ENCODE measurements around the gene KCP. TPM values are rescaled to one million over a fixed set of nuclear protein-coding genes. Genes with fewer than 3 reads are reported as not detected.

The KCP gene
- polyA plus RNA-seq, 1 donor (not counting 4 experiments of a cell fraction or from before 2014, with no cell fraction given), result not detected

- Histone ChIP-seq H2AFZ (ENCODE audit: control insufficient read depth, low read length) (no peak overlapping the region), H4K20me1 (ENCODE audit: control insufficient read depth, extremely low read depth, insufficient read depth, low read length) (no peaks in the 10 kb centered on the region), H3K36me3 (ENCODE audit: control insufficient read depth in 2 of 2, extremely low read depth in 1 of 2, insufficient read depth in 2 of 2, low read length in 2 of 2) (no peaks in the 10 kb centered on the region), H3K79me2 (ENCODE audit: control insufficient read depth, insufficient read depth, low read length) (no peaks in the 10 kb centered on the region), H3K9me3 (ENCODE audit: control insufficient read depth, low read depth, low read length) (no peaks in the 10 kb centered on the region), H3K9ac (ENCODE audit: control insufficient read depth, extremely low read depth, insufficient read depth, low read length) (no peak overlapping the region), H3K4me2 (ENCODE audit: control insufficient read depth, extremely low read depth, insufficient read depth, low read depth, low read length) (no peak overlapping the region), H3K4me3 (ENCODE audit: control insufficient read depth in 2 of 3, extremely low read depth in 1 of 3, insufficient read depth in 2 of 3, low read depth in 1 of 3, low read length in 3 of 3) (no peak overlapping the region), H3K9me1 (ENCODE audit: control insufficient read depth, extremely low read depth, insufficient read depth, low read length) (no peaks in the 10 kb centered on the region), H3K27me3 (ENCODE audit: control insufficient read depth, extremely low read depth, insufficient read depth, low read length) (peaks cover 22% of the 10 kb centered on the region), H3K27ac (ENCODE audit: control insufficient read depth, insufficient read depth, low read length) (no peak overlapping the region), H3K4me1 (ENCODE audit: control insufficient read depth, extremely low read depth, insufficient read depth, low read length) (no peaks in the 10 kb centered on the region)
- TF ChIP-seq, protein P1, sequence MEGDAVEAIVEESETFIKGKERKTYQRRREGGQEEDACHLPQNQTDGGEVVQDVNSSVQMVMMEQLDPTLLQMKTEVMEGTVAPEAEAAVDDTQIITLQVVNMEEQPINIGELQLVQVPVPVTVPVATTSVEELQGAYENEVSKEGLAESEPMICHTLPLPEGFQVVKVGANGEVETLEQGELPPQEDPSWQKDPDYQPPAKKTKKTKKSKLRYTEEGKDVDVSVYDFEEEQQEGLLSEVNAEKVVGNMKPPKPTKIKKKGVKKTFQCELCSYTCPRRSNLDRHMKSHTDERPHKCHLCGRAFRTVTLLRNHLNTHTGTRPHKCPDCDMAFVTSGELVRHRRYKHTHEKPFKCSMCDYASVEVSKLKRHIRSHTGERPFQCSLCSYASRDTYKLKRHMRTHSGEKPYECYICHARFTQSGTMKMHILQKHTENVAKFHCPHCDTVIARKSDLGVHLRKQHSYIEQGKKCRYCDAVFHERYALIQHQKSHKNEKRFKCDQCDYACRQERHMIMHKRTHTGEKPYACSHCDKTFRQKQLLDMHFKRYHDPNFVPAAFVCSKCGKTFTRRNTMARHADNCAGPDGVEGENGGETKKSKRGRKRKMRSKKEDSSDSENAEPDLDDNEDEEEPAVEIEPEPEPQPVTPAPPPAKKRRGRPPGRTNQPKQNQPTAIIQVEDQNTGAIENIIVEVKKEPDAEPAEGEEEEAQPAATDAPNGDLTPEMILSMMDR (optimal IDR thresholded peaks at IDR 0.05 in 1 of 3, IDR thresholded peaks at IDR 0.05 in 1 of 3, conservative IDR thresholded peaks at IDR 0.05 in 1 of 3; ENCODE audit: extremely low read depth in 1 of 3, insufficient read depth in 2 of 3, low read length in 3 of 3), result no peak
- TF ChIP-seq EZH2 (IDR thresholded peaks at IDR 0.05; ENCODE audit: low read length), result no peak
- dilution Hi-C loops (cut with MboI; ENCODE audit: extremely low pct_ligation_motif_present, low sequenced_read_pairs), result no loop called here
- no peak for DNase-seq (ENCODE audit: low read depth, low spot score)
- no peak for FAIRE-seq
Measured at GRCh38 chr7:128940494-128941322, 30.2 kb upstream of the KCP start.

DNA sequence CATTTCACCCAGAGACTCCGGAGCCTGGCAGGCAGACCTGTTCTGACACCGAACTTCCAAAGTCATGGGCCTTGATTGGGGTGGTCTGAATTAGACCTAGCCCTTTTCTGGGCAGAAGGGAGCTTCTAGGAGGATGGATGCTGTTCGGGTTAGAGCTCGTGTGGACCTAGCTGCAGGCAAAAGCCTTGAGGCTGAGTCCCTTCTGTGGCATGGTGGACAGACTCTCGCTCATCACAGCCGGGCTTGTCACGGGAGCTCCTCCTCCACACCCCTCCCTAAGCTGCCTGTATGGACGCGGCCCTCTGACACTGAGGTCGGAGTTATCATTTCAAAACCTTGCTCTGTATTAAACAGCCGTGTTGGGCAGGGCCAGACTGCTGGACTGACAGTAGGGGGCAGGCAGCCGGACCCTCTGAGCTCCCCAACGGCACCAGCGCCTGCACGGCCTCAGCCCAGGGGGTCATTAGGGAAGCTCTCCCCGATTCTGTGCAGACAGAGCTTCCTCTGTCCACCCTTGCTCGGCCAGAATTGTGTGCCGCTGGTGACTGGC lies 29.4 kb upstream of the KCP start:
- Histone ChIP-seq H3K4me1 (ENCODE audit: control insufficient read depth, extremely low read depth, insufficient read depth, low read length) (no peaks in the 10 kb centered on the region), H3K9me3 (ENCODE audit: control insufficient read depth, low read depth, low read length) (no peaks in the 10 kb centered on the region), H3K9me1 (ENCODE audit: control insufficient read depth, extremely low read depth, insufficient read depth, low read length) (no peaks in the 10 kb centered on the region), H4K20me1 (ENCODE audit: control insufficient read depth, extremely low read depth, insufficient read depth, low read length) (no peaks in the 10 kb centered on the region), H3K9ac (ENCODE audit: control insufficient read depth, extremely low read depth, insufficient read depth, low read length) (no peak overlapping the region), H3K4me2 (ENCODE audit: control insufficient read depth, extremely low read depth, insufficient read depth, low read depth, low read length) (no peak overlapping the region), H3K36me3 (ENCODE audit: control insufficient read depth in 2 of 2, extremely low read depth in 1 of 2, insufficient read depth in 2 of 2, low read length in 2 of 2) (no peaks in the 10 kb centered on the region), H3K27me3 (ENCODE audit: control insufficient read depth, extremely low read depth, insufficient read depth, low read length) (peaks cover 30% of the 10 kb centered on the region), H3K79me2 (ENCODE audit: control insufficient read depth, insufficient read depth, low read length) (no peaks in the 10 kb centered on the region), H3K27ac (ENCODE audit: control insufficient read depth, insufficient read depth, low read length) (no peak overlapping the region), H2AFZ (ENCODE audit: control insufficient read depth, low read length) (no peak overlapping the region), H3K4me3 (ENCODE audit: control insufficient read depth in 2 of 3, extremely low read depth in 1 of 3, insufficient read depth in 2 of 3, low read depth in 1 of 3, low read length in 3 of 3) (no peak overlapping the region)
- FAIRE-seq (no peak), DNase-seq (ENCODE audit: low read depth, low spot score) (no peak)
- TF ChIP-seq, protein P1 (optimal IDR thresholded peaks at IDR 0.05 in 1 of 3, IDR thresholded peaks at IDR 0.05 in 1 of 3, conservative IDR thresholded peaks at IDR 0.05 in 1 of 3; ENCODE audit: extremely low read depth in 1 of 3, insufficient read depth in 2 of 3, low read length in 3 of 3), result no peak
- no peak for TF ChIP-seq EZH2 (IDR thresholded peaks at IDR 0.05; ENCODE audit: low read length)
- dilution Hi-C loops (cut with MboI; ENCODE audit: extremely low pct_ligation_motif_present, low sequenced_read_pairs), result no loop called here

Data from keratinocyte (primary cell).